GM21737 (cell line): Measurements from ENCODE around the gene DAAM2.

Experiments
- ATAC-seq: cut with Tn5 transposase; IDR thresholded peaks from one replicate; pipeline ENCODE4 v1.9.1; 2021; ENCODE audit warnings: mild to moderate bottlenecking, moderate library complexity; ENCODE audit not compliant: unreplicated experiment

The DAAM2 gene

DNA sequence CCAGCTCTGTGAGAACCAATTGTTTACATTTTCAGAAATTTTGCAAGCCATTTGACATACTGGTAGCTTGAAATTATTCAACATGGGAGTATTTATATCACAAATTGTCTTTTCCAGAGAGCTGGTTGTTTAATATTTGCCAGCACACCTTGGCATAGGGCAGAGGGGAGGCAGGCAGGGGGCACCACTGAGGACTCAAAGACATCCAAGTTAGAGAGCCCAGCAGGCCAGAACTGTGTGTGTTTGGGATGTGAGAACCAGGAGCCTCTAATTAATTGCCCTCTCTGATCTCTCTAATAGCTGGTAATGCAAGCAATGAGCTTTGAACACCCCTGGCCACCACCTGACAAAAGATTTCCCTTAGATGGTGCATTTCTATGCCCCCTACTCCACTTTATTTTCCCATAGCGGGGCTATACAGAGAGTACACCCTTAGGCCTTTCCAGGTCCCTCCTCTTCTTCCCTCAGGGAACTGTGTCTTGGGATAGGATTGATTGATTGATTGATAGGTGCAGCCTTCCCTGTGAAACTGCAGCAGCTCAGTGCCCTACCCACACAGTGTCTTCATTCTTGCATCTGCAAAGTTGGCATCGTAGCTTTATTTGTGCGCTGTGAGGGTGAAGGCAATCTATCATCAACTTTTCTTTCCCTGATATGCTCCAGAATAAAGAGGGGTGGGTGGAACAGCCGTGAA, 112.9 kb downstream of the DAAM2 start:
- no peak for ATAC-seq

DNA sequence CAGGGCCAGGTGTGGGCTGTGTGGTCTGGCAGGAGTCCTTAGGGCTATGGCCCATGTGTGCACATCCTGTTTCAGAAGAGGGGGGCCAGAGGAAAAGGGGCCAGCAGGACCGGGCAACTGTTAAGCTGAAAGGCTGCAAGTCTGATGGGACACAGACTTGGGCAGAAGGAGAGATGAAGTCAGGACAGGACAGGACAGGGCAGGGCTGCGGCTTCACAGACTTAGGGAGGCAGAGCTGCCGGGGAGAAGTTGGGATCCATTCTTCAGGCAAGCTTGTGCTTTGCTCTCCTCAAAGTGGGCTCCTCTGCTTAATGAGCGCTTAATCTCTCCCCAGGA, 113.4 kb downstream of the DAAM2 start:
- ATAC-seq = no peak

DNA sequence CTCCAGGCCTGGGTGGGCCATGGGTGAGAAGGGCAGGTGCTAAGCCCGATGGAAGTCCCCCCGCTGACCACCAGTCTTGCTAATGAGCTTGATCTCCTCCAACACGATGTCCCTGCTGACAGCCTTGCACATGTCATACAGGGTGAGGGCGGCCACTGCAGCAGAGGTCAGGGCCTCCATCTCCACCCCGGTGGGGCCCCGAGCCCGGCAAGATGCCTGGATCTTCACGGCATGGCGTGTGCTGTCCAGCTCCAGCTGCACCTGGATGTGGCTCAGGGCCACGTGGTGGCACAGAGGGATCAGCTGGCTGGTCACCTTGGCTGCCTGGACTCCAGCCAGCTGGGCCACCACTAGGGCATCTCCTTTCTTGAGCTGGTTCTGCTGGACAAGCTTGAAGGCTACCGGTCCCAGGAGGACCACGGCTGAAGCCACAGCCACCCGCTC, 114.2 kb downstream of the DAAM2 start:
- ATAC-seq = no peak

GRCh38 chr6:39907871-39908575, 115.8 kb downstream of the DAAM2 start:
- no peak for ATAC-seq

- ATAC-seq = no peak
Measured at GRCh38 chr6:39908838-39909583, 116.8 kb downstream of the DAAM2 start.

DNA sequence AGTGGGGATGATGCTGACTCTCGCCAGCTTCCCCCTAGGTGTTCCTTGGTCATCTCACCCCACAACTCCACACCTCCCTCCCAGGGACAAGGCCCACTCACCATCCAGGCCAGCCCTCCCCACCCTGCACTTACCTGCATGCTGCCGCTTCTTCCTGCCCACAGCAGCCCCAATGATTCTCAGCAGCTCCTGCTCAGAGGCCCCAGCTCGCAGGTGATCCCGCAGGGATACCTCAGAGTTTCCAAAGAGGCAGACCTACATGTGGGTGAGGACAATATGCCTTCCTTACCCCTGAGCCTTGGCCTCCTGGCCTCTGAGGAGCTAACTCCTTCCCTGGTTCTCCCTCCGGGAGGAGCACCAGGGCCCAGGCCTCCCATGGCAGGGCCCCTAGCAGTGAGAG, 117.5 kb downstream of the DAAM2 start:
- ATAC-seq = no peak

DNA sequence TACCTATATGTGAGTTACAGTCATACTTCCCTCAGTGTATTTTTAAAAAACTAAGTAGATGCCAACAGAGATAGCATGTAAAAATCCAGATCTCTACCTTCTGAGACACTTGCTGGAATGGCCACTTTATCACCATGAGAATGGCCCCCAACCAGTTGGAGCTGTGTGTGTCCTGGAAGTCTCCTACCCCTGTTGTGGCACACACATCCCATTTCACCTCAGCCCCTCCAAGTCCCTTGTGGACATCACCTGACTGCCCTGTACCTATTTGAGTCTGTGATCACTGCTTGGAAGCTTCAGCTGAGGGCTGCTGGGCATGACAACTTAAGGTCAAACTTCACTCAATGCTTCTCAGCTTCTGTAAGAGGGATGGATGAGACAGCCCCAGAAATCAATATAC, 118.0 kb downstream of the DAAM2 start:
- no peak for ATAC-seq

DNA sequence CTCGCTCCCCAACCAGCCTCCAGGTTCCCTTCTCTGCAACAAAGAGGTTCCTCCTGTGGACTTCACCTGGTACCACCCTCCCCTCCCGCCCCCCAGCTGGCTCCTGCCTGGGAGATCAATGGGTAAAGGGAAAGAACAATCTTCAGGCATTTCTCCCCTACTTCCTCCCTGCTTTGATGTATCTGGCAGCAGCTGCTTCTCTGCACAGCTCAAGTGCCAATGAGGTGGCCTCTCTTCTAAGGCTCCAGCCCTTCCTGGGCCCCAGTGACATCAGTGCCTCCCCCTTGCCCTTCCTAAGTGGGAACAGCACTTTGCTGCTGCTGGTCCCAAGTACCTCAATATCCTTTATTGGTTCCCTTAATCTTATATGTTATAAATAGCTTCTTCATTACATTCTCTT, 118.6 kb downstream of the DAAM2 start:
- ATAC-seq = no peak

DNA sequence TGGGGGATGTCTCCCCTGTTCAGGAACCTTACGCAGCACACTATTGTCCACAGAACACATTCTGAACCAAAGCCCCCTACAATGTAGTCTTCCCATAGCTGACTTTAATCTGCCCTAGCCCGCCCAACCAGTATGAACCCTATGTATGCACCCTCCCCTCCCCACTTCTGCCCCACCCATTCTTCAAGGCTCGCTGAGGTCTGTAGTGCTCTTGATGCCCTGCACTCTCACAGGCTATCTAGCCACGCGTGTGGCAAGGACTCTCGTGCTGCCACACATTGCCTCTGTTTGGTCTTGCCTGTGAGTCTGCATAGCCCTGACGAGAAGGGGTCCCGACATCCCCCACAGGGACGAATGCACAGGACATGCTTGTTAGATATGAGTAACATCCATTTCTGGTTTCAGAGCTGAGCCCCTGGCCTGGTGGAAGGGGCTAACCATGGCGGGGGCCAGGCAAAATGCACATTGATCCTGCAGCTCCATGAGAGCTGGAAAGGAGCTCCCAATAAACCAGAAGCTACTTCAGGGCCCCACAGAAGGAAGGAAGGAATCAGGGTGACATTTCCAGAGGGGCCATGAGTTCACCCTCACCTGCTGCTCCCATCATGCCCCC, 119.4 kb downstream of the DAAM2 start:
- ATAC-seq = no peak

- no peak for ATAC-seq
Measured at GRCh38 chr6:39912446-39912845, 120.3 kb downstream of the DAAM2 start.

DNA sequence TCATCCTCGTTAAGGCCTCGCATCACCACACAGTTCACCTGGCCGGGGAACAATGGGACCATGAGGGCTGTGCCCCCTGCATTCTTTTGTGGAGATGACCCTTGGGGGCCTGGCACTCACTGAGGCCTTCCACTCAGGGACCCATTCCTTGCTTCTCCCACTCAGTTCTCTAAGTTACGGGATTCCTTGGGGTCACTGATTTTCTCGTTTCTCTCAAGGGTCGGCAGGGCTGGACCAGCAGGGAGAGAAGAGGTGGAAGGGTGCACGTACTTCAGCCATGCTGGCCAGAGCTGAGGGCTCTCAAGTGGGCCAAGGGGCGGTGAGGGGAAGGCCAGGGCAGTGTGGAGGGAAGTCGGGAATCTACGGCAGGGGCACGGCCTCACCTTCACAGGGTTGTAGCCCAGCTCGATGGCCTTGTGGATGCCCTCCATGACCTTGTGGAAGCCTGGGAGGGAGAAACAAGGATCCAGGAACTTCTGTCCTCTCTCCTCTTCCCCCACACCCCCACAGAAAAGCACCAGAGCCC, 121.3 kb downstream of the DAAM2 start:
- ATAC-seq = no peak

DNA sequence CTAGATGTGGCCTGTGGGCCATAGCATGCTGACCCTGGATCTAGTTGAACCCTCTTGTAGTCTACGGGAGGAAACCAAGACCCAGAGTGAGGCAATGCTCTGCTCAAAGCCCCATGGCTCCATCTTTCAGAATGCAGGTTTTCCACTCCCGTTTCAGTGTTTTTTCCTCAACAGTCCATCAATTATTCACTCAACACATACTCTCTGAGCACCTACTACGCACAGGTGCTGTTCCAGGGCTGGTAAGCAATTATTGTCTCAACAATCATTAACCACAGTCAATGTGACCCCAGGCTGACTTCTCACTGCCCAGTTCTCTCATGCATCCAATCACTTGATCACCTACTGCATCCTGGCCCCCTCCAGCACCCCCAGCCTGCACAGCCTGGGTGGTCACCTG, 122.1 kb downstream of the DAAM2 start:
- no peak for ATAC-seq

DNA sequence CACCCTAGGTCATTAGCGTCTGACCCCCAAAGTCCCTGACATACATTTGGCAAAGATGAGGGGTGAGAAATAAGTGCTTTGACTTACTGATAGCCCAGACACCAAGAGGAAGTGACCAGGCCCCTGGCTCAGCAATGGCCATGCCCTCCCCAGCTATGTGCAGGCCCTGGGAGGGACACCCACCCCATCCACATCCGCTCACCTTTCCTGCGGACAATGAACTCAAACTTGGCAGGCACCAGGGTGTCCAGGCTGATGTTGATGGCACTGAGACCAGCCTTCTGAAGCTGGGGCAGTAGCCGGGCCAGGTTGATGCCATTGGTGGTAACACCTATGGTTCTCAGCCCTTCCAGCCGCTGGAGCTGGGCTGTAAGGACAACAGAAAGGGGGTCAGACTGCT, 123.7 kb downstream of the DAAM2 start:
- no peak for ATAC-seq

DNA sequence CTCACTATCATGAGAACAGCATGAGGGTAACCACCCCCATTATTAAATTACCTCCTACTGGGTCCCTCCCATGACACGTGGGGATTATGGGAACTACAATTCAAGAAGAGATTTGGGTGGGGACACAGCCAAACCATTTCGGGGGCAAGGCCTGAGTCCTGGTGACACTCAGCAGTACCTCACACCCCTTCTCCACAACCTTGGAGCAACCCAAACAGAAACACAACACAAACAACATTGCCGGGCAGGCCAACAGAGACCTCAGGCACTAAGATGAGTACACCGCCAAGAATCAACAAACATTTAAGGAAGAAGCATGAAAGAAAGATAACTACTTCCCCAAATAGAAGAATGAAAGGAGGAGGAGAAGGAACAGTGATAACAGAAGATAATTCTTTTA, 125.2 kb downstream of the DAAM2 start:
- ATAC-seq = no peak

- ATAC-seq = no peak
Measured at GRCh38 chr6:39917981-39918380, 125.8 kb downstream of the DAAM2 start.

DNA sequence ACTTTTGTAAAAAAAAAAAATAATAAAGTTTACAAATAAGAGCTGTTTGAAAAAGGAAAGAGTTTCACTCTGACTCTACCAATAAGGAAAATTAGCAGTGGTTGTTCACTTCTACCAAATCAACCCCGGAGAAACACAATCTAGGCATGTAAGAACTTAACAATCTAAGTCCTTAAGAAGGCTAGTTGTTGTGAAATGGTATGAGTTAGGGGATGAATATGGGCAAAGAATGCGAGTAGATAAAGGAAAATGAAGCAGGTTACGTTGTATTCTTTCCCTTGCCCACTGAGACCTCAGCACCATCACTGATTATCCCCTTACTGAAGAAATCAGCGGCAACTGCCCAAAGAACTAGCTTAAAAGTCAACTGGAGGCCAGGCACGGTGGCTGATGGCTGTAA, 126.7 kb downstream of the DAAM2 start:
- ATAC-seq = no peak

DNA sequence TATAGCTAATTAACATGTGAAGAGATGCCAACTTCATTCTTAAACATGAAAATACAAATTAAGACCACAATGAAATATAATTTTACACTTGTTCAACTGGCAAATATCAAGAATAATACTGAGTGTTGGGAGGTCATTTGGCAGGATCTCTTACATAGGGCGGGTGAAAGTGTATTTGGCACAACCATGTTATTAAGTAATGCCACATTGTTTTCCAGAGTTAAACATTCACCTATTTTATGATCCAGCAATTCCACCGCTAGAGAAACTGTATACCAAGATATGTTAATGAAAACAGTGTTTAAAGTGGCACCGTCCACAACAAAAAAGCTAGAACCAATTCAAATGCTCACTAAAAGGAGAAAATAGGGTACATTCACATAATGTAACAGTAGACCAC, 128.0 kb downstream of the DAAM2 start:
- no peak for ATAC-seq

DNA sequence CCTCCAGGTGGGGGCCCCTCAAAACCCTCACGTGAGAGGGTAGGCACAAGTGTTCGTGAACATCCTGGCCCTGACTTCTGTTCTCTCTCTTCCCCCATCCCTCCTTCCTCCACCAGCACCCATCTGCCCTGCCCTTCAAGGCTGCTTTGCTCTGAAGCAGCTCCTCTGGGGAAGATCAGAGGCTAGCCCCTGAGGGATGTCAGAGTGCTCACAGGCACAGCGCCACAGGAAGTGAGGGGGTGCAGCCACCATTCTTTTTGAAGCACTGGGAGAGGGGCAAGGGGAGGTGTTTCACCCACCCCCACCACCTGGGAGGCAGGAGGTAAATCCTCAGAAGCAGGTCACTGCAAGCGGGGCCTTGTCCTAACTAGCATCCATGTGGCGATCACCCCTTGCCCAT, 130.6 kb downstream of the DAAM2 start:
- no peak for ATAC-seq

GRCh38 chr6:39923394-39923793, 131.2 kb downstream of the DAAM2 start:
- ATAC-seq = no peak

GRCh38 chr6:39923861-39924260, 131.7 kb downstream of the DAAM2 start:
- ATAC-seq = no peak

DNA sequence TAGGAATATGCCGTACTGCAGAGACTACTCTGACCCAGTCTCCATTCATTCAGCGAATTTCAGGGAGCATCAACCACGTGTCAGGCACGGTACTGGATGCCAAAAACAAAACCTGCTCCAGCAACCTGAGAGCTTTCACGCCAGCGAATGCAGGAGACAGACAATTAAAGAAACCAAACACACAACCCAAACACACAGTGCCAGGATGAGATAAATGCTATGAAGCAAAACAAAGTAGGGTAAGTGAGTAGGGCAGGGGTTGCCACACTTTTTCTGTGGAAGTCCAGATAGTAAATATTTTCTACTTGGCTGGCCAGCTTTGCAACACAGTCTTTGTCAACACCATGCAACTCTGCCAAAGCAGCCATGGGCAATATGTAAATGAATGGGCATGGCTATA, 132.1 kb downstream of the DAAM2 start:
- no peak for ATAC-seq
